ENCODE data around the gene RUBCNL. TPM values are rescaled to one million over a fixed set of nuclear protein-coding genes. Genes with fewer than 3 reads are reported as not detected.

RUBCNL gene
- total and polyA plus RNA-seq, 2 of the 8 experiments (the other 6 are each of a cell fraction or from before 2014, with no cell fraction given), result 2.6 to 4.9 TPM

- TF ChIP-seq PHF8 (conservative IDR thresholded peaks at IDR 0.05; ENCODE audit: low read depth, low read length) (no peak), KDM5A (IDR thresholded peaks at IDR 0.05; ENCODE audit: low read length) (no peak), POU5F1 (IDR thresholded peaks at IDR 0.05; ENCODE audit: low read depth, low read length) (no peak)
These were observed 12.3 kb downstream of the RUBCNL start (continued) for GRCh38 chr13:46374710-46375109.

Measured in H1 (cell line).